K562 (cell line): ENCODE results near the gene IL11. TPM values are rescaled to one million over a fixed set of nuclear protein-coding genes. Genes with fewer than 3 reads are reported as not detected.
"Not testable (repeated sequence)": the region's sequence is repeated elsewhere in the genome, so short reads cannot be mapped to it uniquely, and the experiment has no call there.

Source experiments
- HNRNPL ChIP-seq: fragments of 200-400 bp; formaldehyde crosslinking; IDR thresholded peaks from 2 replicates; pipeline ENCODE4 v1.6.1; 2017; ENCODE audit warnings: low read depth, mild to moderate bottlenecking, low read length
- KLF1 ChIP-seq: fragments of 450-650 bp; IDR thresholded peaks from 2 replicates; pipeline ENCODE4 v1.6.1; 2016; ENCODE audit warnings: missing genetic modification characterization, missing compliant biosample characterization
- PCBP2 ChIP-seq: fragments of 200-400 bp; formaldehyde crosslinking; IDR thresholded peaks from 2 replicates; pipeline ENCODE4 v1.6.1; 2018; ENCODE audit warnings: low read length, low read depth, mild to moderate bottlenecking, moderate library complexity; ENCODE audit not compliant: poor library complexity, severe bottlenecking
- polyA plus RNA-seq, 8 experiments: library from polyadenylated mRNA; depleted of rRNA in 4 of 8; stranded (reverse) in 5 of 8; unstranded in 3 of 8; fragments of >200 nt; fragmentation: Nextera tagmentation in 2 of 8; fragmentation: Illumina TruSeq in 1 of 8; extraction: Ambion mirVana in 2 of 8; extraction: Trizol in 1 of 8; gene quantifications; 2 replicates each; pipeline versions ENCODE4 v1.2.1 to v1.2.3, GENCODE V29; 2011 to 2014; ENCODE audit warnings: inconsistent platforms in 1 of 8, missing spikeins in 1 of 8
- total RNA-seq, 7 experiments: library from RNA; depleted of rRNA in 6 of 7; stranded (reverse); fragments of >200 nt in 6 of 7; fragmentation: Illumina TruSeq in 2 of 7; extraction: Trizol in 2 of 7; gene quantifications; 2 replicates each; pipeline versions ENCODE4 v1.2.1 to v1.2.3, GENCODE V29; 2011 to 2021; ENCODE audit warnings: low replicate concordance in 1 of 7
- TF ChIP-seq, protein P1 (sequence below), 2 experiments: fragments of 450-650 bp; formaldehyde crosslinking in 1 of 2; IDR thresholded peaks; 2 replicates each; pipeline versions ENCODE4 v1.4.0 to v1.6.1; 2014 to 2020; ENCODE audit warnings: mild to moderate bottlenecking in 2 of 2, borderline replicate concordance in 1 of 2, low read depth in 1 of 2
- TF ChIP-seq, protein P2 (sequence below): fragments of 450-650 bp; formaldehyde crosslinking; IDR thresholded peaks from 2 replicates; pipeline ENCODE4 v1.4.0; 2020; ENCODE audit warnings: mild to moderate bottlenecking, moderate library complexity
- TF ChIP-seq, protein P3 (sequence below): sonication (generic); formaldehyde crosslinking; IDR thresholded peaks from 2 replicates; pipeline ENCODE4 v1.8.0; 2023; ENCODE audit warnings: mild to moderate bottlenecking, missing genetic modification reagents

The IL11 gene
- total and polyA plus RNA-seq, 9 of the 15 experiments (the other 6 are each of a cell fraction or from before 2014, with no cell fraction given), result 0.04 to 0.42 (median 0.06) TPM; not detected in 6

- TF ChIP-seq, protein P1, sequence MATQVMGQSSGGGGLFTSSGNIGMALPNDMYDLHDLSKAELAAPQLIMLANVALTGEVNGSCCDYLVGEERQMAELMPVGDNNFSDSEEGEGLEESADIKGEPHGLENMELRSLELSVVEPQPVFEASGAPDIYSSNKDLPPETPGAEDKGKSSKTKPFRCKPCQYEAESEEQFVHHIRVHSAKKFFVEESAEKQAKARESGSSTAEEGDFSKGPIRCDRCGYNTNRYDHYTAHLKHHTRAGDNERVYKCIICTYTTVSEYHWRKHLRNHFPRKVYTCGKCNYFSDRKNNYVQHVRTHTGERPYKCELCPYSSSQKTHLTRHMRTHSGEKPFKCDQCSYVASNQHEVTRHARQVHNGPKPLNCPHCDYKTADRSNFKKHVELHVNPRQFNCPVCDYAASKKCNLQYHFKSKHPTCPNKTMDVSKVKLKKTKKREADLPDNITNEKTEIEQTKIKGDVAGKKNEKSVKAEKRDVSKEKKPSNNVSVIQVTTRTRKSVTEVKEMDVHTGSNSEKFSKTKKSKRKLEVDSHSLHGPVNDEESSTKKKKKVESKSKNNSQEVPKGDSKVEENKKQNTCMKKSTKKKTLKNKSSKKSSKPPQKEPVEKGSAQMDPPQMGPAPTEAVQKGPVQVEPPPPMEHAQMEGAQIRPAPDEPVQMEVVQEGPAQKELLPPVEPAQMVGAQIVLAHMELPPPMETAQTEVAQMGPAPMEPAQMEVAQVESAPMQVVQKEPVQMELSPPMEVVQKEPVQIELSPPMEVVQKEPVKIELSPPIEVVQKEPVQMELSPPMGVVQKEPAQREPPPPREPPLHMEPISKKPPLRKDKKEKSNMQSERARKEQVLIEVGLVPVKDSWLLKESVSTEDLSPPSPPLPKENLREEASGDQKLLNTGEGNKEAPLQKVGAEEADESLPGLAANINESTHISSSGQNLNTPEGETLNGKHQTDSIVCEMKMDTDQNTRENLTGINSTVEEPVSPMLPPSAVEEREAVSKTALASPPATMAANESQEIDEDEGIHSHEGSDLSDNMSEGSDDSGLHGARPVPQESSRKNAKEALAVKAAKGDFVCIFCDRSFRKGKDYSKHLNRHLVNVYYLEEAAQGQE (IDR thresholded peaks at IDR 0.05; ENCODE audit: borderline replicate concordance), result not testable (repeated sequence)
- TF ChIP-seq, protein P1 (CRISPR knock-in tag; IDR thresholded peaks at IDR 0.05; ENCODE audit: low read depth), result peak; percentile 75; the same call in 1 of the 2 replicates
- peak; percentile 98 for TF ChIP-seq HNRNPL
- TF ChIP-seq, protein P2, sequence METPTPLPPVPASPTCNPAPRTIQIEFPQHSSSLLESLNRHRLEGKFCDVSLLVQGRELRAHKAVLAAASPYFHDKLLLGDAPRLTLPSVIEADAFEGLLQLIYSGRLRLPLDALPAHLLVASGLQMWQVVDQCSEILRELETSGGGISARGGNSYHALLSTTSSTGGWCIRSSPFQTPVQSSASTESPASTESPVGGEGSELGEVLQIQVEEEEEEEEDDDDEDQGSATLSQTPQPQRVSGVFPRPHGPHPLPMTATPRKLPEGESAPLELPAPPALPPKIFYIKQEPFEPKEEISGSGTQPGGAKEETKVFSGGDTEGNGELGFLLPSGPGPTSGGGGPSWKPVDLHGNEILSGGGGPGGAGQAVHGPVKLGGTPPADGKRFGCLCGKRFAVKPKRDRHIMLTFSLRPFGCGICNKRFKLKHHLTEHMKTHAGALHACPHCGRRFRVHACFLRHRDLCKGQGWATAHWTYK (CRISPR knock-in tag), result peak; percentile 90; the same call in 1 of the 2 replicates
- 0 out of 2 replicates have a peak, but pooled peaks have one; percentile 42 for TF ChIP-seq KLF1 (tag)
- TF ChIP-seq, protein P3, sequence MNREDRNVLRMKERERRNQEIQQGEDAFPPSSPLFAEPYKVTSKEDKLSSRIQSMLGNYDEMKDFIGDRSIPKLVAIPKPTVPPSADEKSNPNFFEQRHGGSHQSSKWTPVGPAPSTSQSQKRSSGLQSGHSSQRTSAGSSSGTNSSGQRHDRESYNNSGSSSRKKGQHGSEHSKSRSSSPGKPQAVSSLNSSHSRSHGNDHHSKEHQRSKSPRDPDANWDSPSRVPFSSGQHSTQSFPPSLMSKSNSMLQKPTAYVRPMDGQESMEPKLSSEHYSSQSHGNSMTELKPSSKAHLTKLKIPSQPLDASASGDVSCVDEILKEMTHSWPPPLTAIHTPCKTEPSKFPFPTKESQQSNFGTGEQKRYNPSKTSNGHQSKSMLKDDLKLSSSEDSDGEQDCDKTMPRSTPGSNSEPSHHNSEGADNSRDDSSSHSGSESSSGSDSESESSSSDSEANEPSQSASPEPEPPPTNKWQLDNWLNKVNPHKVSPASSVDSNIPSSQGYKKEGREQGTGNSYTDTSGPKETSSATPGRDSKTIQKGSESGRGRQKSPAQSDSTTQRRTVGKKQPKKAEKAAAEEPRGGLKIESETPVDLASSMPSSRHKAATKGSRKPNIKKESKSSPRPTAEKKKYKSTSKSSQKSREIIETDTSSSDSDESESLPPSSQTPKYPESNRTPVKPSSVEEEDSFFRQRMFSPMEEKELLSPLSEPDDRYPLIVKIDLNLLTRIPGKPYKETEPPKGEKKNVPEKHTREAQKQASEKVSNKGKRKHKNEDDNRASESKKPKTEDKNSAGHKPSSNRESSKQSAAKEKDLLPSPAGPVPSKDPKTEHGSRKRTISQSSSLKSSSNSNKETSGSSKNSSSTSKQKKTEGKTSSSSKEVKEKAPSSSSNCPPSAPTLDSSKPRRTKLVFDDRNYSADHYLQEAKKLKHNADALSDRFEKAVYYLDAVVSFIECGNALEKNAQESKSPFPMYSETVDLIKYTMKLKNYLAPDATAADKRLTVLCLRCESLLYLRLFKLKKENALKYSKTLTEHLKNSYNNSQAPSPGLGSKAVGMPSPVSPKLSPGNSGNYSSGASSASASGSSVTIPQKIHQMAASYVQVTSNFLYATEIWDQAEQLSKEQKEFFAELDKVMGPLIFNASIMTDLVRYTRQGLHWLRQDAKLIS, result peak; percentile 98; the same call in 1 of the 2 replicates
- peak; percentile 55 for TF ChIP-seq PCBP2
- TF ChIP-seq, all 486 proteins: peak for 63; not testable (repeated sequence) for 423
Measured at GRCh38 chr19:55407550-55407799, 37.2 kb upstream of the IL11 start, which contains the start of gene UBE2S (continued).
